ENCODE results near the gene INPP5A. TPM values are rescaled to one million over a fixed set of nuclear protein-coding genes. Genes with fewer than 3 reads are reported as not detected.

Gene INPP5A
- total and polyA plus RNA-seq, 2 experiments from 2014 or later, result 41.2 to 53.6 TPM

GRCh38 chr10:132493756-132494290 lies 43.8 kb upstream of the INPP5A start:
- 94% methylated on average over 15 of the region's 16 CpGs for WGBS (ENCODE audit: low lambda C conversion rate, missing lambda C conversion rate)
- Histone ChIP-seq H3K79me2 (no peaks in the 10 kb centered on the region), H3K27me3 (no peaks in the 10 kb centered on the region), H3K4me3 (no peak overlapping the region), H3K9me3 (ENCODE audit: low read depth) (no peaks in the 10 kb centered on the region), H4K20me1 (ENCODE audit: insufficient read depth, poor library complexity, severe bottlenecking) (no peaks in the 10 kb centered on the region), H3K9me2 (replicated peaks; ENCODE audit: insufficient read depth) (no peaks in the 10 kb centered on the region), H3K27ac (no peak overlapping the region), H3K4me1 (ENCODE audit: insufficient read depth) (peaks cover 4% of the 10 kb centered on the region), H2AFZ (no peak overlapping the region), H3K36me3 (replicated peaks; ENCODE audit: insufficient read depth, low read depth) (no peaks in the 10 kb centered on the region), H3K4me2 (no peak overlapping the region)
- DNase-seq (ENCODE audit: low spot score), result no peak
- no peak for TF ChIP-seq EZH2 (IDR thresholded peaks at IDR 0.05; ENCODE audit: borderline replicate concordance)
- TF ChIP-seq, protein P1, sequence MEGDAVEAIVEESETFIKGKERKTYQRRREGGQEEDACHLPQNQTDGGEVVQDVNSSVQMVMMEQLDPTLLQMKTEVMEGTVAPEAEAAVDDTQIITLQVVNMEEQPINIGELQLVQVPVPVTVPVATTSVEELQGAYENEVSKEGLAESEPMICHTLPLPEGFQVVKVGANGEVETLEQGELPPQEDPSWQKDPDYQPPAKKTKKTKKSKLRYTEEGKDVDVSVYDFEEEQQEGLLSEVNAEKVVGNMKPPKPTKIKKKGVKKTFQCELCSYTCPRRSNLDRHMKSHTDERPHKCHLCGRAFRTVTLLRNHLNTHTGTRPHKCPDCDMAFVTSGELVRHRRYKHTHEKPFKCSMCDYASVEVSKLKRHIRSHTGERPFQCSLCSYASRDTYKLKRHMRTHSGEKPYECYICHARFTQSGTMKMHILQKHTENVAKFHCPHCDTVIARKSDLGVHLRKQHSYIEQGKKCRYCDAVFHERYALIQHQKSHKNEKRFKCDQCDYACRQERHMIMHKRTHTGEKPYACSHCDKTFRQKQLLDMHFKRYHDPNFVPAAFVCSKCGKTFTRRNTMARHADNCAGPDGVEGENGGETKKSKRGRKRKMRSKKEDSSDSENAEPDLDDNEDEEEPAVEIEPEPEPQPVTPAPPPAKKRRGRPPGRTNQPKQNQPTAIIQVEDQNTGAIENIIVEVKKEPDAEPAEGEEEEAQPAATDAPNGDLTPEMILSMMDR (IDR thresholded peaks at IDR 0.05; ENCODE audit: poor library complexity), result no peak
- no peak for TF ChIP-seq EZH2phosphoT487 (IDR thresholded peaks at IDR 0.05; ENCODE audit: low read depth, severe bottlenecking, unreplicated experiment)

GRCh38 chr10:132494866-132495630 lies 42.5 kb upstream of the INPP5A start:
- Histone ChIP-seq H3K9me2 (replicated peaks; ENCODE audit: insufficient read depth) (no peaks in the 10 kb centered on the region), H2AFZ (no peak overlapping the region), H3K4me1 (ENCODE audit: insufficient read depth) (peaks cover 4% of the 10 kb centered on the region), H3K79me2 (no peaks in the 10 kb centered on the region), H3K27ac (no peak overlapping the region), H3K9me3 (ENCODE audit: low read depth) (no peaks in the 10 kb centered on the region), H3K4me3 (no peak overlapping the region), H3K27me3 (no peaks in the 10 kb centered on the region), H4K20me1 (ENCODE audit: insufficient read depth, poor library complexity, severe bottlenecking) (no peaks in the 10 kb centered on the region), H3K36me3 (replicated peaks; ENCODE audit: insufficient read depth, low read depth) (no peaks in the 10 kb centered on the region), H3K4me2 (no peak overlapping the region)
- no peak for TF ChIP-seq EZH2phosphoT487 (IDR thresholded peaks at IDR 0.05; ENCODE audit: low read depth, severe bottlenecking, unreplicated experiment)
- no peak for TF ChIP-seq EZH2 (IDR thresholded peaks at IDR 0.05; ENCODE audit: borderline replicate concordance)
- TF ChIP-seq, protein P1 (IDR thresholded peaks at IDR 0.05; ENCODE audit: poor library complexity), result no peak
- 70% methylated on average over 11 of the region's 11 CpGs for WGBS (ENCODE audit: low lambda C conversion rate, missing lambda C conversion rate)
- no peak for DNase-seq (ENCODE audit: low spot score)

GRCh38 chr10:132496360-132497062 lies 41.1 kb upstream of the INPP5A start:
- TF ChIP-seq EZH2phosphoT487 (IDR thresholded peaks at IDR 0.05; ENCODE audit: low read depth, severe bottlenecking, unreplicated experiment) (no peak), EZH2 (IDR thresholded peaks at IDR 0.05; ENCODE audit: borderline replicate concordance) (no peak)
- TF ChIP-seq, protein P1 (IDR thresholded peaks at IDR 0.05; ENCODE audit: poor library complexity), result no peak
- no peak overlapping the region for H2AFZ ChIP-seq

More at GRCh38 chr10:132496360-132497062, 41.1 kb upstream of the INPP5A start:
- Histone ChIP-seq H4K20me1 (ENCODE audit: insufficient read depth, poor library complexity, severe bottlenecking) (no peaks in the 10 kb centered on the region), H3K27ac (no peak overlapping the region), H3K4me3 (no peak overlapping the region), H3K79me2 (no peaks in the 10 kb centered on the region), H3K27me3 (no peaks in the 10 kb centered on the region), H3K4me1 (ENCODE audit: insufficient read depth) (peaks cover 4% of the 10 kb centered on the region), H3K36me3 (replicated peaks; ENCODE audit: insufficient read depth, low read depth) (no peaks in the 10 kb centered on the region), H3K9me3 (ENCODE audit: low read depth) (no peaks in the 10 kb centered on the region), H3K9me2 (replicated peaks; ENCODE audit: insufficient read depth) (no peaks in the 10 kb centered on the region), H3K4me2 (no peak overlapping the region)
- 82% methylated on average over 13 of the region's 13 CpGs for WGBS (ENCODE audit: low lambda C conversion rate, missing lambda C conversion rate)
- DNase-seq (ENCODE audit: low spot score), result no peak
